K562 (cell line): ENCODE data around the gene VPS13D. TPM values are rescaled to one million over a fixed set of nuclear protein-coding genes. Genes with fewer than 3 reads are reported as not detected.
A peak's percentile ranks its signal among the peaks of the same experiment; 100 is the strongest.

Experiments
- CBFB ChIP-seq: sonication (generic); formaldehyde crosslinking; IDR thresholded peaks from 2 replicates; pipeline ENCODE4 v1.4.0; 2020; ENCODE audit warnings: mild to moderate bottlenecking, missing genetic modification reagents
- FOXA3 ChIP-seq, 2 experiments: fragments of 450-650 bp in 1 of 2; sonication (generic) in 1 of 2; formaldehyde crosslinking; IDR thresholded peaks in 1 of 2; conservative IDR thresholded peaks in 1 of 2; 2 replicates each; pipeline versions ENCODE4 v1.4.0 to v1.8.0; 2020 to 2022; ENCODE audit warnings: mild to moderate bottlenecking in 2 of 2, missing genetic modification reagents in 1 of 2
- GABPA ChIP-seq: fragments of 200-800 bp; sonication (Bioruptor generic); conservative IDR thresholded peaks from 2 replicates; pipeline ENCODE4 v1.6.1; 2016; ENCODE audit warnings: low read depth, missing genetic modification characterization, missing compliant biosample characterization
- HMG20B ChIP-seq: fragments of 250-450 bp; sonication (Bioruptor Pico); IDR thresholded peaks from 2 replicates; pipeline ENCODE4 v1.5.0; 2021; ENCODE audit warnings: mild to moderate bottlenecking
- HSF4 ChIP-seq: fragments of 250-450 bp; sonication (Bioruptor Pico); IDR thresholded peaks from 2 replicates; pipeline ENCODE4 v2.1.2; 2022; ENCODE audit warnings: mild to moderate bottlenecking, moderate library complexity, borderline replicate concordance
- MEF2D ChIP-seq: conservative IDR thresholded peaks from 2 replicates; pipeline ENCODE4 v1.6.1; 2016; ENCODE audit warnings: low read depth, missing genetic modification characterization, missing compliant biosample characterization
- NBN ChIP-seq: fragments of 450-650 bp; IDR thresholded peaks from 2 replicates; pipeline ENCODE4 v1.6.1; 2016; ENCODE audit warnings: low read depth, mild to moderate bottlenecking
- NELFE ChIP-seq: IDR thresholded peaks from 2 replicates; pipeline ENCODE4 v1.6.1; 2011; ENCODE audit warnings: mild to moderate bottlenecking; ENCODE audit not compliant: insufficient read depth, insufficient read length
- PPARD ChIP-seq: fragments of 250-450 bp; sonication (Bioruptor Pico); IDR thresholded peaks from 2 replicates; pipeline ENCODE4 v1.8.0; 2022; ENCODE audit warnings: inconsistent platforms, mild to moderate bottlenecking, moderate library complexity
- RBM34 ChIP-seq: fragments of 200-400 bp; formaldehyde crosslinking; IDR thresholded peaks from 2 replicates; pipeline ENCODE4 v1.6.1; 2018; ENCODE audit warnings: low read length, borderline replicate concordance; ENCODE audit not compliant: insufficient read depth
- SIN3B ChIP-seq: fragments of 450-650 bp; IDR thresholded peaks from 2 replicates; pipeline ENCODE4 v1.6.1; 2017; ENCODE audit warnings: low read depth, mild to moderate bottlenecking, moderate library complexity
- SMARCA5 ChIP-seq: fragments of 450-650 bp; IDR thresholded peaks from 2 replicates; pipeline ENCODE4 v1.6.1; 2016
- SPI1 ChIP-seq: IDR thresholded peaks from 2 replicates; pipeline ENCODE4 v1.6.1; 2011; ENCODE audit warnings: low read depth, low read length, control low read depth, borderline replicate concordance
- TAF1 ChIP-seq: IDR thresholded peaks from 2 replicates; pipeline ENCODE4 v1.6.1; 2011; ENCODE audit warnings: mild to moderate bottlenecking, low read length, moderate library complexity; ENCODE audit not compliant: insufficient read depth, control insufficient read depth, severe bottlenecking; ENCODE audit errors: extremely low read depth
- TCF7 ChIP-seq: sonication (generic); IDR thresholded peaks from 2 replicates; pipeline ENCODE4 v1.6.1; 2016; ENCODE audit warnings: antibody characterized with exemption, borderline replicate concordance
- YBX1 ChIP-seq: fragments of 450-650 bp; IDR thresholded peaks from 2 replicates; pipeline ENCODE4 v1.7.1; 2016; ENCODE audit warnings: mild to moderate bottlenecking
- polyA plus RNA-seq, 8 experiments: library from polyadenylated mRNA; depleted of rRNA in 4 of 8; stranded (reverse) in 5 of 8; unstranded in 3 of 8; fragments of >200 nt; fragmentation: Nextera tagmentation in 2 of 8; fragmentation: Illumina TruSeq in 1 of 8; extraction: Ambion mirVana in 2 of 8; extraction: Trizol in 1 of 8; gene quantifications; 2 replicates each; pipeline versions ENCODE4 v1.2.1 to v1.2.3, GENCODE V29; 2011 to 2014; ENCODE audit warnings: inconsistent platforms in 1 of 8, missing spikeins in 1 of 8
- total RNA-seq, 7 experiments: library from RNA; depleted of rRNA in 6 of 7; stranded (reverse); fragments of >200 nt in 6 of 7; fragmentation: Illumina TruSeq in 2 of 7; extraction: Trizol in 2 of 7; gene quantifications; 2 replicates each; pipeline versions ENCODE4 v1.2.1 to v1.2.3, GENCODE V29; 2011 to 2021; ENCODE audit warnings: low replicate concordance in 1 of 7
- TF ChIP-seq, protein P1 (sequence below): IDR thresholded peaks from 2 replicates; pipeline ENCODE4 v1.6.1; 2012; ENCODE audit warnings: low read depth, low read length, improper control_type of control experiment, borderline replicate concordance
- TF ChIP-seq, protein P2 (sequence below): fragments of 450-650 bp; IDR thresholded peaks from 2 replicates; pipeline ENCODE4 v1.6.1; 2017; ENCODE audit warnings: antibody characterized with exemption, mild to moderate bottlenecking

The VPS13D gene
- total and polyA plus RNA-seq, 9 of the 15 experiments (the other 6 are each of a cell fraction or from before 2014, with no cell fraction given): 6.1 to 51.5 (median 38.5) TPM

DNA sequence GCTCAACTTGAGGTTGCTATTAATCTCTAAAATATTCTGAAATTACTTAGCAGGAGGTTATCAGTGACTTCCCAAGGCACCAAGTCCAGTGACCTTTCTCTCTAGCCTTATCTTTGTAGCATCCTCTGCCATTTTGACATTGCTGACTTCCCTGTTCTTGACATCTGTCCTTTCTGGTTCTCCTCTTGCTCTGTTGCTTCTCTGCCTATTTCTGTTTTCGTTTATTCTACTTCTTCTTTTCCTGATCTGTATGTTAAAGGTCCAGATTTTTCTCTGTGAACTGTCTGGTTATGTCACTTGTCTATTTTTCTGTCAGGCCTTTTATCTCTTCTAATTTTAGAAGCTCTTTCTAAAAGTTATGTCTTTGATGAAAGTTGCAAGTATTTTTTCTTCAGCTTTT lies 178.8 kb downstream of the VPS13D start (continued):
- TF ChIP-seq, protein P1, sequence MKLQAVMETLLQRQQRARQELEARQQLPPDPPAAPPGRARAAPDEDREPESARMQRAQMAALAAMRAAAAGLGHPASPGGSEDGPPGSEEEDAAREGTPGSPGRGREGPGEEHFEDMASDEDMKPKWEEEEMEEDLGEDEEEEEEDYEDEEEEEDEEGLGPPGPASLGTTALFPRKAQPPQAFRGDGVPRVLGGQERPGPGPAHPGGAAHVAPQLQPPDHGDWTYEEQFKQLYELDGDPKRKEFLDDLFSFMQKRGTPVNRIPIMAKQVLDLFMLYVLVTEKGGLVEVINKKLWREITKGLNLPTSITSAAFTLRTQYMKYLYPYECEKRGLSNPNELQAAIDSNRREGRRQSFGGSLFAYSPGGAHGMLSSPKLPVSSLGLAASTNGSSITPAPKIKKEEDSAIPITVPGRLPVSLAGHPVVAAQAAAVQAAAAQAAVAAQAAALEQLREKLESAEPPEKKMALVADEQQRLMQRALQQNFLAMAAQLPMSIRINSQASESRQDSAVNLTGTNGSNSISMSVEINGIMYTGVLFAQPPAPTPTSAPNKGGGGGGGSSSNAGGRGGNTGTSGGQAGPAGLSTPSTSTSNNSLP: peak; percentile 39; the same call in 1 of the 2 replicates
- TF ChIP-seq SIN3B (no peak), FOXA3 (CRISPR knock-in tag; conservative IDR thresholded peaks at IDR 0.05 in 1 of 2, IDR thresholded peaks at IDR 0.05 in 1 of 2) (no peak), GABPA (tag) (no peak), SMARCA5 (no peak), NBN (no peak), MEF2D (tag) (no peak), HSF4 (0 out of 2 replicates have a peak, but pooled peaks have one; percentile 57), HMG20B (no peak), RBM34 (no peak), PPARD (CRISPR knock-in tag) (no peak), NELFE (no peak), TAF1 (no peak), TCF7 (no peak), YBX1 (no peak), SPI1 (peak; percentile 87), CBFB (CRISPR knock-in tag) (no peak)
- TF ChIP-seq, protein P2, sequence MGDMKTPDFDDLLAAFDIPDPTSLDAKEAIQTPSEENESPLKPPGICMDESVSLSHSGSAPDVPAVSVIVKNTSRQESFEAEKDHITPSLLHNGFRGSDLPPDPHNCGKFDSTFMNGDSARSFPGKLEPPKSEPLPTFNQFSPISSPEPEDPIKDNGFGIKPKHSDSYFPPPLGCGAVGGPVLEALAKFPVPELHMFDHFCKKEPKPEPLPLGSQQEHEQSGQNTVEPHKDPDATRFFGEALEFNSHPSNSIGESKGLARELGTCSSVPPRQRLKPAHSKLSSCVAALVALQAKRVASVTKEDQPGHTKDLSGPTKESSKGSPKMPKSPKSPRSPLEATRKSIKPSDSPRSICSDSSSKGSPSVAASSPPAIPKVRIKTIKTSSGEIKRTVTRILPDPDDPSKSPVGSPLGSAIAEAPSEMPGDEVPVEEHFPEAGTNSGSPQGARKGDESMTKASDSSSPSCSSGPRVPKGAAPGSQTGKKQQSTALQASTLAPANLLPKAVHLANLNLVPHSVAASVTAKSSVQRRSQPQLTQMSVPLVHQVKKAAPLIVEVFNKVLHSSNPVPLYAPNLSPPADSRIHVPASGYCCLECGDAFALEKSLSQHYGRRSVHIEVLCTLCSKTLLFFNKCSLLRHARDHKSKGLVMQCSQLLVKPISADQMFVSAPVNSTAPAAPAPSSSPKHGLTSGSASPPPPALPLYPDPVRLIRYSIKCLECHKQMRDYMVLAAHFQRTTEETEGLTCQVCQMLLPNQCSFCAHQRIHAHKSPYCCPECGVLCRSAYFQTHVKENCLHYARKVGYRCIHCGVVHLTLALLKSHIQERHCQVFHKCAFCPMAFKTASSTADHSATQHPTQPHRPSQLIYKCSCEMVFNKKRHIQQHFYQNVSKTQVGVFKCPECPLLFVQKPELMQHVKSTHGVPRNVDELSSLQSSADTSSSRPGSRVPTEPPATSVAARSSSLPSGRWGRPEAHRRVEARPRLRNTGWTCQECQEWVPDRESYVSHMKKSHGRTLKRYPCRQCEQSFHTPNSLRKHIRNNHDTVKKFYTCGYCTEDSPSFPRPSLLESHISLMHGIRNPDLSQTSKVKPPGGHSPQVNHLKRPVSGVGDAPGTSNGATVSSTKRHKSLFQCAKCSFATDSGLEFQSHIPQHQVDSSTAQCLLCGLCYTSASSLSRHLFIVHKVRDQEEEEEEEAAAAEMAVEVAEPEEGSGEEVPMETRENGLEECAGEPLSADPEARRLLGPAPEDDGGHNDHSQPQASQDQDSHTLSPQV: peak; percentile 97
